ENCODE measurements around the gene ELOVL7. TPM values are rescaled to one million over a fixed set of nuclear protein-coding genes. Genes with fewer than 3 reads are reported as not detected.

Gene ELOVL7
- total and polyA plus RNA-seq, 4 donors = 0.21 to 2.3 (median 0.76) TPM

DNA sequence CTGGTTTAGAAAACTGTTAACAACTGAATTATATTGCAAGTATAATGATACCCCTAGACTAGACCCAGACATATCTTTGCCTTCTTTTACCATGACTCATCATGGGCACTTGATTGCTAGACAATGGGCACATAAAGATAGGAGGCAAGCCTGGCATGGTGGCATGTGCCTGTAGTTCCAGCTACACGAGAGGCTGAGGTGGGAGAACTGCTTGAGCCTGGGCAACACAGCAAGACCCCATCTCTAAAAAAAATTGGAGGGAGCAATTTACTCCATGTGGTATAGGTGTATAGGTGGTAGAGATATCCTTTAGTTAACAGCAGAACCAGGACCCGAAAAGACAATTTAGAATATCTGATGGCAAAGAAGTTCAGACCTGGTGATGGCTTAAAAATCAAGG lies 51.6 kb downstream of the ELOVL7 start:
- DNase-seq (ENCODE audit: low spot score) = no peak
- H3K9ac ChIP-seq (ENCODE audit: low read depth in 1 of 2, low read length in 2 of 2) = no peak overlapping the region
- no peaks in the 10 kb centered on the region for H3K27me3 ChIP-seq (ENCODE audit: control insufficient read depth in 4 of 4, insufficient read depth in 4 of 4, low read length in 3 of 4)
- H3K9me3 ChIP-seq (ENCODE audit: control insufficient read depth in 4 of 4, low read length in 3 of 4) = no peaks in the 10 kb centered on the region
- WGBS = 83% methylated on average over 2 of the region's 2 CpGs
- peaks cover 0 to 2% (median under 1%) of the 10 kb centered on the region in 4 donors for H3K4me1 ChIP-seq (ENCODE audit: control insufficient read depth in 4 of 4, insufficient read depth in 4 of 4, low read length in 3 of 4)
- no peak overlapping the region for H3K4me3 ChIP-seq (ENCODE audit: low read depth in 1 of 3, low read length in 3 of 3)
- H3K27ac ChIP-seq (ENCODE audit: low read depth in 1 of 2, low read length in 2 of 2) = no peak overlapping the region
- TF ChIP-seq YY1 (IDR thresholded peaks at IDR 0.05) = no peak
- no peak for TF ChIP-seq SP1 (IDR thresholded peaks at IDR 0.05)
- no peak for TF ChIP-seq GABPA (IDR thresholded peaks at IDR 0.05 in 1 of 2, conservative IDR thresholded peaks at IDR 0.05 in 1 of 2)
- TF ChIP-seq FOXA2 (IDR thresholded peaks at IDR 0.05) = no peak
- TF ChIP-seq, protein P1, sequence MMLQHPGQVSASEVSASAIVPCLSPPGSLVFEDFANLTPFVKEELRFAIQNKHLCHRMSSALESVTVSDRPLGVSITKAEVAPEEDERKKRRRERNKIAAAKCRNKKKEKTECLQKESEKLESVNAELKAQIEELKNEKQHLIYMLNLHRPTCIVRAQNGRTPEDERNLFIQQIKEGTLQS (IDR thresholded peaks at IDR 0.05) = no peak
- no peak for TF ChIP-seq EGR1 (IDR thresholded peaks at IDR 0.05; ENCODE audit: low read depth in 2 of 2)
- no peak for TF ChIP-seq RAD21 (IDR thresholded peaks at IDR 0.05)
- TF ChIP-seq, protein P2, sequence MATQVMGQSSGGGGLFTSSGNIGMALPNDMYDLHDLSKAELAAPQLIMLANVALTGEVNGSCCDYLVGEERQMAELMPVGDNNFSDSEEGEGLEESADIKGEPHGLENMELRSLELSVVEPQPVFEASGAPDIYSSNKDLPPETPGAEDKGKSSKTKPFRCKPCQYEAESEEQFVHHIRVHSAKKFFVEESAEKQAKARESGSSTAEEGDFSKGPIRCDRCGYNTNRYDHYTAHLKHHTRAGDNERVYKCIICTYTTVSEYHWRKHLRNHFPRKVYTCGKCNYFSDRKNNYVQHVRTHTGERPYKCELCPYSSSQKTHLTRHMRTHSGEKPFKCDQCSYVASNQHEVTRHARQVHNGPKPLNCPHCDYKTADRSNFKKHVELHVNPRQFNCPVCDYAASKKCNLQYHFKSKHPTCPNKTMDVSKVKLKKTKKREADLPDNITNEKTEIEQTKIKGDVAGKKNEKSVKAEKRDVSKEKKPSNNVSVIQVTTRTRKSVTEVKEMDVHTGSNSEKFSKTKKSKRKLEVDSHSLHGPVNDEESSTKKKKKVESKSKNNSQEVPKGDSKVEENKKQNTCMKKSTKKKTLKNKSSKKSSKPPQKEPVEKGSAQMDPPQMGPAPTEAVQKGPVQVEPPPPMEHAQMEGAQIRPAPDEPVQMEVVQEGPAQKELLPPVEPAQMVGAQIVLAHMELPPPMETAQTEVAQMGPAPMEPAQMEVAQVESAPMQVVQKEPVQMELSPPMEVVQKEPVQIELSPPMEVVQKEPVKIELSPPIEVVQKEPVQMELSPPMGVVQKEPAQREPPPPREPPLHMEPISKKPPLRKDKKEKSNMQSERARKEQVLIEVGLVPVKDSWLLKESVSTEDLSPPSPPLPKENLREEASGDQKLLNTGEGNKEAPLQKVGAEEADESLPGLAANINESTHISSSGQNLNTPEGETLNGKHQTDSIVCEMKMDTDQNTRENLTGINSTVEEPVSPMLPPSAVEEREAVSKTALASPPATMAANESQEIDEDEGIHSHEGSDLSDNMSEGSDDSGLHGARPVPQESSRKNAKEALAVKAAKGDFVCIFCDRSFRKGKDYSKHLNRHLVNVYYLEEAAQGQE (IDR thresholded peaks at IDR 0.05) = no peak
- no peak for TF ChIP-seq TAF1 (conservative IDR thresholded peaks at IDR 0.05)
- no peak for TF ChIP-seq HNF4G (IDR thresholded peaks at IDR 0.05)
- no peak for TF ChIP-seq JUND (IDR thresholded peaks at IDR 0.05)
- TF ChIP-seq, protein P3, sequence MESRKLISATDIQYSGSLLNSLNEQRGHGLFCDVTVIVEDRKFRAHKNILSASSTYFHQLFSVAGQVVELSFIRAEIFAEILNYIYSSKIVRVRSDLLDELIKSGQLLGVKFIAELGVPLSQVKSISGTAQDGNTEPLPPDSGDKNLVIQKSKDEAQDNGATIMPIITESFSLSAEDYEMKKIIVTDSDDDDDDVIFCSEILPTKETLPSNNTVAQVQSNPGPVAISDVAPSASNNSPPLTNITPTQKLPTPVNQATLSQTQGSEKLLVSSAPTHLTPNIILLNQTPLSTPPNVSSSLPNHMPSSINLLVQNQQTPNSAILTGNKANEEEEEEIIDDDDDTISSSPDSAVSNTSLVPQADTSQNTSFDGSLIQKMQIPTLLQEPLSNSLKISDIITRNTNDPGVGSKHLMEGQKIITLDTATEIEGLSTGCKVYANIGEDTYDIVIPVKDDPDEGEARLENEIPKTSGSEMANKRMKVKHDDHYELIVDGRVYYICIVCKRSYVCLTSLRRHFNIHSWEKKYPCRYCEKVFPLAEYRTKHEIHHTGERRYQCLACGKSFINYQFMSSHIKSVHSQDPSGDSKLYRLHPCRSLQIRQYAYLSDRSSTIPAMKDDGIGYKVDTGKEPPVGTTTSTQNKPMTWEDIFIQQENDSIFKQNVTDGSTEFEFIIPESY (IDR thresholded peaks at IDR 0.05) = no peak
- TF ChIP-seq HNF4A (conservative IDR thresholded peaks at IDR 0.05) = no peak
- TF ChIP-seq MAX (IDR thresholded peaks at IDR 0.05) = no peak
- no peak for TF ChIP-seq RXRA (IDR thresholded peaks at IDR 0.05)
- TF ChIP-seq FOXA1 (IDR thresholded peaks at IDR 0.05) = no peak
- no peaks in the 10 kb centered on the region for H3K36me3 ChIP-seq (ENCODE audit: control insufficient read depth in 4 of 4, insufficient read depth in 3 of 4, low read depth in 1 of 4, low read length in 3 of 4)

DNA sequence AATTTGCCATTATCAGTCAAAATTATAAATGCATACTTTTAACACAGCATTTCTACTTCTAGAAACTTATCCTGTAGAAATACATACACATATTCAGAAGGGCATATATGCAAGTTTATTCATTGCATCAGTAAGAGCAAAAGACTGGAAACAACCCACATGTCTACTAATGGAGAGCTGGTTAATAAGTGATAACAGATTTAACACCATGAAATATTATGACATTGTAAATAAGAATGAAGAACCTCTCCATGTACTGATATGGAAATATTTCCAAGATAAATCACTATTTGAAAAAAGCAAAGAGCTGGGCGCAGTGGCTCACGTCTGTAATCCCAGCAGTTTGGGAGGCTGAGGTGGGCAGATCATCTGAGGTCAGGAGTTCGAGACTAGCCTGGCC lies 54.5 kb downstream of the ELOVL7 start:
- peaks cover 0 to 2% (median under 1%) of the 10 kb centered on the region in 4 donors for H3K4me1 ChIP-seq (ENCODE audit: control insufficient read depth in 4 of 4, insufficient read depth in 4 of 4, low read length in 3 of 4)
- no peak for DNase-seq (ENCODE audit: low spot score)
- 77% methylated on average over 3 of the region's 3 CpGs for WGBS
- H3K27ac ChIP-seq (ENCODE audit: low read depth in 1 of 2, low read length in 2 of 2) = no peak overlapping the region
- H3K9ac ChIP-seq (ENCODE audit: low read depth in 1 of 2, low read length in 2 of 2) = no peak overlapping the region
- no peaks in the 10 kb centered on the region for H3K27me3 ChIP-seq (ENCODE audit: control insufficient read depth in 4 of 4, insufficient read depth in 4 of 4, low read length in 3 of 4)
- H3K36me3 ChIP-seq (ENCODE audit: control insufficient read depth in 4 of 4, insufficient read depth in 3 of 4, low read depth in 1 of 4, low read length in 3 of 4) = no peaks in the 10 kb centered on the region
- no peak overlapping the region for H3K4me3 ChIP-seq (ENCODE audit: low read depth in 1 of 3, low read length in 3 of 3)
- no peaks in the 10 kb centered on the region for H3K9me3 ChIP-seq (ENCODE audit: control insufficient read depth in 4 of 4, low read length in 3 of 4)
- TF ChIP-seq TAF1 (conservative IDR thresholded peaks at IDR 0.05) = no peak
- no peak for TF ChIP-seq HNF4G (IDR thresholded peaks at IDR 0.05)
- no peak for TF ChIP-seq CTCF (IDR thresholded peaks at IDR 0.05; ENCODE audit: low read depth, low read length, missing input control)
- TF ChIP-seq RAD21 (IDR thresholded peaks at IDR 0.05) = no peak
- no peak for TF ChIP-seq FOXA1 (IDR thresholded peaks at IDR 0.05)
- no peak for TF ChIP-seq MAX (IDR thresholded peaks at IDR 0.05)
- TF ChIP-seq FOXA2 (IDR thresholded peaks at IDR 0.05) = no peak
- TF ChIP-seq GABPA (IDR thresholded peaks at IDR 0.05 in 1 of 2, conservative IDR thresholded peaks at IDR 0.05 in 1 of 2) = no peak
- no peak for TF ChIP-seq JUND (IDR thresholded peaks at IDR 0.05)
- TF ChIP-seq NR2F2 (IDR thresholded peaks at IDR 0.05) = no peak
- no peak for TF ChIP-seq EGR1 (IDR thresholded peaks at IDR 0.05; ENCODE audit: low read depth in 2 of 2)
- TF ChIP-seq, protein P3 (IDR thresholded peaks at IDR 0.05) = no peak
- TF ChIP-seq, protein P2 (IDR thresholded peaks at IDR 0.05) = no peak
